Breast epithelium (tissue), 4 donors: ENCODE data around the gene SGSH. TPM values are rescaled to one million over a fixed set of nuclear protein-coding genes. Genes with fewer than 3 reads are reported as not detected.

ENCODE experiments used
- DNase-seq, 2 donors: peaks; one replicate each; pipeline ENCODE4 v3.0.0-alpha.2; 2019; ENCODE audit warnings: low spot score in 2 of 2
- H3K27ac ChIP-seq, 2 donors: fragments of 200-600 bp; sonication (generic) in 1 of 2; one replicate each; pipeline ENCODE4 v1.5.1; 2016 to 2019; ENCODE audit warnings: mild to moderate bottlenecking in 1 of 2
- H3K27me3 ChIP-seq, 2 donors: fragments of 200-600 bp; sonication (generic) in 1 of 2; one replicate each; pipeline versions ENCODE4 v1.5.1 to v1.6.0; 2017 to 2019; ENCODE audit warnings: control low read depth in 1 of 2, mild to moderate bottlenecking in 1 of 2
- H3K36me3 ChIP-seq: fragments of 200-600 bp; one replicate; pipeline ENCODE4 v1.5.1; 2019
- H3K4me1 ChIP-seq, 2 donors: fragments of 200-600 bp; sonication (generic); one replicate each; pipeline ENCODE4 v1.5.1; 2016 to 2019; ENCODE audit warnings: control low read depth in 1 of 2
- H3K4me3 ChIP-seq, 3 donors: fragments of 200-600 bp; sonication (generic); 1 replicate in 2 of 3; 2 replicates in 1 of 3; pipeline ENCODE4 v1.5.1; 2016 to 2019; ENCODE audit warnings: mild to moderate bottlenecking in 3 of 3, moderate library complexity in 2 of 3
- H3K9me3 ChIP-seq, 2 donors: fragments of 200-600 bp; sonication (generic) in 1 of 2; one replicate each; pipeline ENCODE4 v1.5.1; 2016 to 2019; ENCODE audit warnings: control low read depth in 1 of 2
- CTCF ChIP-seq, 3 donors: fragments of 450-650 bp; IDR thresholded peaks; one replicate each; pipeline ENCODE4 v1.5.1; 2016 to 2017; ENCODE audit warnings: antibody characterized with exemption in 3 of 3, mild to moderate bottlenecking in 3 of 3, moderate library complexity in 3 of 3
- POLR2A ChIP-seq: fragments of 450-650 bp; IDR thresholded peaks from one replicate; pipeline ENCODE4 v1.6.1; 2016; ENCODE audit warnings: antibody characterized with exemption, mild to moderate bottlenecking, moderate library complexity
- POLR2AphosphoS5 ChIP-seq, 3 donors: sonication (generic); formaldehyde crosslinking; IDR thresholded peaks; one replicate each; pipeline ENCODE4 v1.6.1; 2017; ENCODE audit warnings: antibody characterized with exemption in 3 of 3
- intact Hi-C: fragments of 100-400 bp; cut with DNase I; formaldehyde crosslinking; loops from one replicate; pipeline ENCODE4 v1.15.1; 2023; ENCODE audit warnings: low total_unique reads
- total RNA-seq, 3 donors: library from RNA; depleted of rRNA; stranded (reverse); fragments of >200 nt; gene quantifications; one replicate each; pipeline ENCODE4 v1.1.0, GENCODE V29; 2016

Gene SGSH
- total RNA-seq, 3 donors from 2014 or later, result 28.3 to 38.1 (median 32.1) TPM

GRCh38 chr17:80221351-80222105 lies 1.4 kb upstream of the SGSH start:
- DNase-seq, result no peak
- H3K27ac ChIP-seq, result peak overlapping the region in 1 of 2 donors; percentile 99

GRCh38 chr17:80220736-80221215 lies 643 bp upstream of the SGSH start:
- Histone ChIP-seq H3K36me3 (no peaks in the 10 kb centered on the region), H3K4me1 (peaks cover 0 to 6% of the 10 kb centered on the region in 2 donors), H3K9me3 (no peaks in the 10 kb centered on the region), H3K4me3 (peak overlapping the region; percentile 75 to 99 (median 96)), H3K27ac (peak overlapping the region; percentile 95 to 99), H3K27me3 (no peaks in the 10 kb centered on the region)
- TF ChIP-seq POLR2AphosphoS5 (IDR thresholded peaks at IDR 0.05), result no peak
- TF ChIP-seq CTCF (IDR thresholded peaks at IDR 0.05), result no peak
- TF ChIP-seq POLR2A, result no peak
- intact Hi-C loops, result no loop called here
- no peak for DNase-seq

More at GRCh38 chr17:80221351-80222105, 1.4 kb upstream of the SGSH start:
- Histone ChIP-seq H3K4me3 (peak overlapping the region; percentile 75 to 99 (median 96)), H3K27me3 (no peaks in the 10 kb centered on the region), H3K9me3 (no peaks in the 10 kb centered on the region), H3K4me1 (peaks cover 0 to 6% of the 10 kb centered on the region in 2 donors), H3K36me3 (no peaks in the 10 kb centered on the region)
- TF ChIP-seq CTCF (IDR thresholded peaks at IDR 0.05) (no peak), POLR2A (no peak), POLR2AphosphoS5 (IDR thresholded peaks at IDR 0.05) (no peak)
- intact Hi-C loops, result no loop called here

- DNase-seq, result no peak
- no peaks in the 10 kb centered on the region for H3K27me3 ChIP-seq
- peak overlapping the region; percentile 95 to 99 for H3K27ac ChIP-seq
- H3K9me3 ChIP-seq, result no peaks in the 10 kb centered on the region
- H3K36me3 ChIP-seq, result no peaks in the 10 kb centered on the region
- H3K4me3 ChIP-seq, result peak overlapping the region; percentile 75 to 99 (median 96)
- TF ChIP-seq POLR2A (no peak), POLR2AphosphoS5 (IDR thresholded peaks at IDR 0.05) (no peak), CTCF (IDR thresholded peaks at IDR 0.05) (no peak)
- H3K4me1 ChIP-seq, result peaks cover 0 to 6% of the 10 kb centered on the region in 2 donors
- intact Hi-C loops, result no loop called here
Observed at GRCh38 chr17:80219763-80220053, 425 bp downstream of the SGSH start.

GRCh38 chr17:80219013-80219762 lies 945 bp downstream of the SGSH start:
- Histone ChIP-seq H3K9me3 (no peaks in the 10 kb centered on the region), H3K4me3 (peak overlapping the region; percentile 75 to 99 (median 96)), H3K27me3 (no peaks in the 10 kb centered on the region), H3K4me1 (peaks cover 0 to 6% of the 10 kb centered on the region in 2 donors), H3K27ac (peak overlapping the region; percentile 95 to 99), H3K36me3 (no peaks in the 10 kb centered on the region)
- intact Hi-C loops, result no loop called here
- TF ChIP-seq POLR2AphosphoS5 (IDR thresholded peaks at IDR 0.05) (peak in 2 of 3 donors; percentile 45 to 47), POLR2A (no peak)
- peak; percentile 65 to 77 for DNase-seq

GRCh38 chr17:80218391-80218790 lies 1.7 kb downstream of the SGSH start:
- no peaks in the 10 kb centered on the region for H3K9me3 ChIP-seq
- H3K27ac ChIP-seq, result no peak overlapping the region
- H3K4me3 ChIP-seq, result no peak overlapping the region
- intact Hi-C loops, result no loop called here
- no peak for TF ChIP-seq POLR2A
- TF ChIP-seq POLR2AphosphoS5 (IDR thresholded peaks at IDR 0.05), result no peak
- no peak for TF ChIP-seq CTCF (IDR thresholded peaks at IDR 0.05)
- no peak for DNase-seq
- no peaks in the 10 kb centered on the region for H3K36me3 ChIP-seq
- H3K4me1 ChIP-seq, result peaks cover 0 to 6% of the 10 kb centered on the region in 2 donors
- no peaks in the 10 kb centered on the region for H3K27me3 ChIP-seq
